ENCODE results near the gene CDAN1. TPM values are rescaled to one million over a fixed set of nuclear protein-coding genes. Genes with fewer than 3 reads are reported as not detected.
A peak's percentile ranks its signal among the peaks of the same experiment; 100 is the strongest.

Gene CDAN1
- total RNA-seq, 4 donors from 2014 or later, result 9.1 to 16.5 (median 10.7) TPM

DNA sequence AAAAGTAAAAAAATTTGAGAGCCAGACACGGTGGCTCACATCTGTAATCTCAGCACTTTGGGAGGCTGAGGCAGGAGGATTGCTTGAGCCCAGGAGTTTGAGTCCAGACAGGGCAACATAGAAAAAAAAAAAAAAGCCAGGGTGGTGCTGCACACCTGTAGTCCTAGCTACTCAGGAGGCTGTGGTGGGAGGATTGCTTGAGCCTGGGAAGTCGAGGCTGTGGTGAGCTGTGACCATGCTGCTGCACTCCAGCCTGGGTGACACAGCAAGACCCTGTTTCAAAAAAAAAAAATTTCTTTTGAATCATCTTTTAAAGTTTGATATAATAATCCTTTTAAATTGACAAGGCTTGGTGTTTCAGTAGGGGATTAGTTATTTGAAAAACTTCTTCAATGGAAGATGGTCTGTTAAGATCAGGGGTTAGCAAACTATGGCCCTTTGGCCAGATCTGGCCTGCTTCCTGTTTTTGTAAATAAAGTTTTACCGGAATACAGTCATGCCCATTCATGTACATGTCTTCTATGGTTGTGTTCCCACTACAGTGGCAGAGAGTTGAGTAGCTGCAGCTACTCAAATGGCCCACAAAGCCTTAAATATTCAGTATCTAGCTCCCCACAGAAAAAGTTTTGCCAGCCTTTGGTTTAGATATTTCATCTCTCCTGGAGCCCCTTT lies 28.9 kb downstream of the CDAN1 start:
- H3K27ac ChIP-seq, result no peak overlapping the region
- no peak for DNase-seq
- no peaks in the 10 kb centered on the region for H3K9me3 ChIP-seq
- H3K4me3 ChIP-seq, result no peak overlapping the region
- H3K4me1 ChIP-seq, result no peaks in the 10 kb centered on the region
- TF ChIP-seq, protein P1, sequence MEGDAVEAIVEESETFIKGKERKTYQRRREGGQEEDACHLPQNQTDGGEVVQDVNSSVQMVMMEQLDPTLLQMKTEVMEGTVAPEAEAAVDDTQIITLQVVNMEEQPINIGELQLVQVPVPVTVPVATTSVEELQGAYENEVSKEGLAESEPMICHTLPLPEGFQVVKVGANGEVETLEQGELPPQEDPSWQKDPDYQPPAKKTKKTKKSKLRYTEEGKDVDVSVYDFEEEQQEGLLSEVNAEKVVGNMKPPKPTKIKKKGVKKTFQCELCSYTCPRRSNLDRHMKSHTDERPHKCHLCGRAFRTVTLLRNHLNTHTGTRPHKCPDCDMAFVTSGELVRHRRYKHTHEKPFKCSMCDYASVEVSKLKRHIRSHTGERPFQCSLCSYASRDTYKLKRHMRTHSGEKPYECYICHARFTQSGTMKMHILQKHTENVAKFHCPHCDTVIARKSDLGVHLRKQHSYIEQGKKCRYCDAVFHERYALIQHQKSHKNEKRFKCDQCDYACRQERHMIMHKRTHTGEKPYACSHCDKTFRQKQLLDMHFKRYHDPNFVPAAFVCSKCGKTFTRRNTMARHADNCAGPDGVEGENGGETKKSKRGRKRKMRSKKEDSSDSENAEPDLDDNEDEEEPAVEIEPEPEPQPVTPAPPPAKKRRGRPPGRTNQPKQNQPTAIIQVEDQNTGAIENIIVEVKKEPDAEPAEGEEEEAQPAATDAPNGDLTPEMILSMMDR (IDR thresholded peaks at IDR 0.05), result no peak
- no peak for TF ChIP-seq POLR2A (IDR thresholded peaks at IDR 0.05)
- no peaks in the 10 kb centered on the region for H3K27me3 ChIP-seq
- no peaks in the 10 kb centered on the region for H3K36me3 ChIP-seq

GRCh38 chr15:42707068-42707467 lies 29.9 kb downstream of the CDAN1 start:
- H3K36me3 ChIP-seq, result no peaks in the 10 kb centered on the region
- no peak overlapping the region for H3K27ac ChIP-seq

DNA sequence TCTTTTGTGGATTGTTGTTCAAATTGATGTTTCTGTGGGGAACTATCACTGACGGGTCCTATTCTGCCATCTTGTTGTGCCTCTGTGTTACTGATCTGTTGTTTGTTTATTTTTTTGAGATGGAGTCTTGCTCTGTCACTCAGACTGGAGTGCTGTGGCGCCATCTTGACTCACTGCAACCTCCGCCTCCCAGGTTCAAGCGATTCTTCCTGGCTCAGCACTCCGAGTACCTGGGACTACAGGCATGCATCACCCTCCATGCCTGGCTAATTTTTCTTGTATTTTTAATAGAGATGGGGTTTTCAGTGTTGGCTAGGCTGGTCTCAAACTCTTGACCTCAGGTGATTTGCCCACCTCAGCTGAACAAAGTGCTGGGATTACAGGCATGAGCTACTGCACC lies 31.6 kb downstream of the CDAN1 start:
- H3K36me3 ChIP-seq, result no peaks in the 10 kb centered on the region
- TF ChIP-seq, protein P1 (IDR thresholded peaks at IDR 0.05), result no peak
- TF ChIP-seq POLR2A (IDR thresholded peaks at IDR 0.05), result no peak
- H3K4me1 ChIP-seq, result no peaks in the 10 kb centered on the region
- no peaks in the 10 kb centered on the region for H3K27me3 ChIP-seq
- no peak overlapping the region for H3K27ac ChIP-seq
- no peak for DNase-seq
- no peaks in the 10 kb centered on the region for H3K9me3 ChIP-seq
- no peak overlapping the region for H3K4me3 ChIP-seq

More at GRCh38 chr15:42707068-42707467, 29.9 kb downstream of the CDAN1 start:
- TF ChIP-seq POLR2A (IDR thresholded peaks at IDR 0.05), result no peak
- TF ChIP-seq, protein P1 (IDR thresholded peaks at IDR 0.05), result no peak
- Histone ChIP-seq H3K27me3 (no peaks in the 10 kb centered on the region), H3K9me3 (no peaks in the 10 kb centered on the region), H3K4me1 (no peaks in the 10 kb centered on the region), H3K4me3 (no peak overlapping the region)
- DNase-seq, result no peak

DNA sequence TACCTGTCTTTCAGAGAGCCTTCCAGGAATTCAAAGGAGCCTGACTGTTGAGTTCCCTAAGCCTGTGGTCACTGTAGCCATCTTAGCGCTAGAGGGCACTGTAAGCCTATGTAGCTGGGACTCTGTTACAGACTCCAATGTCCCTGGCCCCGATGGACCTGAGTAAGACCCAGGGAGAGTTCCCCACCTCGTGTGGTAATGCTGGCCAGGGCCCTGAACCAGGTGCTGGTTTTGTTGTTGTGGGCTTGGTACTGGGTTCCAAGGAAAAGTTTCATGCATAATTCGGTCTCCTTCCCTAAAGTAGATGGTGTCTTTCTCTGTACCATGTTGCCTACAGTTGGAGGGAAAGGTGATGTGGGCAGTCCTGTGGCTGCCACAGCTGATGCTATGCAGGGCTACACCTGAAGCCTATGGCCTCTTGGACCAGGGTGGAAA lies 32.4 kb downstream of the CDAN1 start:
- Histone ChIP-seq H3K36me3 (no peaks in the 10 kb centered on the region), H3K9me3 (no peaks in the 10 kb centered on the region), H3K27me3 (no peaks in the 10 kb centered on the region), H3K4me1 (no peaks in the 10 kb centered on the region), H3K4me3 (no peak overlapping the region), H3K27ac (no peak overlapping the region)
- DNase-seq, result peak in 2 of 3 donors; percentile 54 to 88
- no peak for TF ChIP-seq POLR2A (IDR thresholded peaks at IDR 0.05)
- TF ChIP-seq, protein P1 (IDR thresholded peaks at IDR 0.05), result peak; percentile 38 to 82 (median 79)

- Histone ChIP-seq H3K36me3 (peaks cover 0 to 23% (median 0%) of the 10 kb centered on the region in 3 donors), H3K27me3 (no peaks in the 10 kb centered on the region), H3K9me3 (no peaks in the 10 kb centered on the region), H3K27ac (no peak overlapping the region), H3K4me1 (no peaks in the 10 kb centered on the region), H3K4me3 (no peak overlapping the region)
- DNase-seq, result no peak
- TF ChIP-seq, protein P1 (IDR thresholded peaks at IDR 0.05), result no peak
- TF ChIP-seq POLR2A (IDR thresholded peaks at IDR 0.05), result no peak
Observed at GRCh38 chr15:42696626-42697025, 40.3 kb downstream of the CDAN1 start.
